ENCODE data around the gene ARF1. TPM values are rescaled to one million over a fixed set of nuclear protein-coding genes. Genes with fewer than 3 reads are reported as not detected.

Gene ARF1
- total RNA-seq, 1 experiment from 2014 or later: 512 TPM

- no peak for TF ChIP-seq CTCF (IDR thresholded peaks at IDR 0.05; ENCODE audit: unreplicated experiment)
- intact Hi-C loops (cut with micrococcal nuclease; ENCODE audit: unreplicated experiment): no loop called here
- peaks cover 72% of the 10 kb centered on the region for H3K36me3 Mint-ChIP-seq (ENCODE audit: insufficient read depth, unreplicated experiment)
- H3K27me3 Mint-ChIP-seq (ENCODE audit: unreplicated experiment): no peaks in the 10 kb centered on the region
- peak; percentile 48 for DNase-seq
- peak overlapping the region; percentile 89 for H3K4me3 Mint-ChIP-seq (ENCODE audit: low read depth, unreplicated experiment)
- no TSS peak for BruUV-seq (replicated peaks)
- H3K27ac Mint-ChIP-seq (ENCODE audit: unreplicated experiment): peak overlapping the region; percentile 97
- CTCF ChIA-PET: interaction anchor here (0.5 to 1.6 kb wide), 6 partner anchors 19 to 306 kb away, joined by 3 to 7 read pairs (median 5); no protein-coding TSS in a partner anchor
- peaks cover 53% of the 10 kb centered on the region for H3K4me1 Mint-ChIP-seq (ENCODE audit: low read depth, unreplicated experiment)
- no peaks in the 10 kb centered on the region for H3K9me3 Mint-ChIP-seq (ENCODE audit: low read depth, unreplicated experiment)
Observed at GRCh38 chr1:228082918-228083870, 686 bp downstream of the ARF1 start.

GRCh38 chr1:228083871-228084278 is 1.4 kb downstream of the ARF1 start:
- Mint-ChIP-seq H3K27me3 (ENCODE audit: unreplicated experiment) (no peaks in the 10 kb centered on the region), H3K36me3 (ENCODE audit: insufficient read depth, unreplicated experiment) (peaks cover 79% of the 10 kb centered on the region), H3K9me3 (ENCODE audit: low read depth, unreplicated experiment) (no peaks in the 10 kb centered on the region), H3K4me1 (ENCODE audit: low read depth, unreplicated experiment) (peaks cover 59% of the 10 kb centered on the region), H3K4me3 (ENCODE audit: low read depth, unreplicated experiment) (peak overlapping the region; percentile 89), H3K27ac (ENCODE audit: unreplicated experiment) (peak overlapping the region; percentile 97)
- DNase-seq: no peak
- no peak for TF ChIP-seq CTCF (IDR thresholded peaks at IDR 0.05; ENCODE audit: unreplicated experiment)
- CTCF ChIA-PET: interaction anchor here (1.1 to 1.5 kb wide), 2 partner anchors 18 to 84 kb away, joined by 5 read pairs; no protein-coding TSS in a partner anchor
- BruUV-seq (replicated peaks): no TSS peak
- intact Hi-C loops (cut with micrococcal nuclease; ENCODE audit: unreplicated experiment): no loop called here

GRCh38 chr1:228084325-228084724 is 1.8 kb downstream of the ARF1 start:
- Mint-ChIP-seq H3K4me1 (ENCODE audit: low read depth, unreplicated experiment) (peaks cover 64% of the 10 kb centered on the region), H3K4me3 (ENCODE audit: low read depth, unreplicated experiment) (peak overlapping the region; percentile 89), H3K9me3 (ENCODE audit: low read depth, unreplicated experiment) (no peaks in the 10 kb centered on the region), H3K27ac (ENCODE audit: unreplicated experiment) (peak overlapping the region; percentile 97), H3K36me3 (ENCODE audit: insufficient read depth, unreplicated experiment) (peaks cover 83% of the 10 kb centered on the region), H3K27me3 (ENCODE audit: unreplicated experiment) (no peaks in the 10 kb centered on the region)
- intact Hi-C loops (cut with micrococcal nuclease; ENCODE audit: unreplicated experiment): no loop called here
- no peak for DNase-seq
- CTCF ChIA-PET: interaction anchor here (0.9 to 1.5 kb wide), 3 partner anchors 18 to 85 kb away, joined by 3 to 5 read pairs (median 5); no protein-coding TSS in a partner anchor
- TF ChIP-seq CTCF (IDR thresholded peaks at IDR 0.05; ENCODE audit: unreplicated experiment): no peak
- TSS peak; percentile 34 for BruUV-seq (replicated peaks)

GRCh38 chr1:228084797-228085196 is 2.3 kb downstream of the ARF1 start:
- peak overlapping the region; percentile 97 for H3K27ac Mint-ChIP-seq (ENCODE audit: unreplicated experiment)
- CTCF ChIA-PET: interaction anchor here (0.9 kb wide), 1 partner anchor 80 kb away, joined by 3 read pairs; no protein-coding TSS in a partner anchor
- H3K27me3 Mint-ChIP-seq (ENCODE audit: unreplicated experiment): no peaks in the 10 kb centered on the region
- BruUV-seq (replicated peaks): no TSS peak
- no peak for DNase-seq
- H3K9me3 Mint-ChIP-seq (ENCODE audit: low read depth, unreplicated experiment): no peaks in the 10 kb centered on the region
- peaks cover 69% of the 10 kb centered on the region for H3K4me1 Mint-ChIP-seq (ENCODE audit: low read depth, unreplicated experiment)
- peak overlapping the region; percentile 89 for H3K4me3 Mint-ChIP-seq (ENCODE audit: low read depth, unreplicated experiment)
- peaks cover 88% of the 10 kb centered on the region for H3K36me3 Mint-ChIP-seq (ENCODE audit: insufficient read depth, unreplicated experiment)
- intact Hi-C loops (cut with micrococcal nuclease; ENCODE audit: unreplicated experiment): loop anchor here (1.0 kb wide), 1 partner anchor 47 kb away; no protein-coding TSS in a partner anchor
- no peak for TF ChIP-seq CTCF (IDR thresholded peaks at IDR 0.05; ENCODE audit: unreplicated experiment)

Measured in Calu3 (cell line).